ENCODE data around the gene SYNRG.
"Not testable (repeated sequence)": the region's sequence is repeated elsewhere in the genome, so short reads cannot be mapped to it uniquely, and the experiment has no call there.

SYNRG gene

GRCh38 chr17:37543637-37544052, 65.6 kb downstream of the SYNRG start:
- no peak for DNase-seq

GRCh38 chr17:37541880-37542660, 67.1 kb downstream of the SYNRG start:
- no peak for DNase-seq

GRCh38 chr17:37538981-37539659, 70.1 kb downstream of the SYNRG start:
- DNase-seq = no peak

- DNase-seq = no peak
Observed at GRCh38 chr17:37535906-37536305, 73.3 kb downstream of the SYNRG start.

- DNase-seq = no peak
Observed at GRCh38 chr17:37532756-37533155, 76.5 kb downstream of the SYNRG start.

DNA sequence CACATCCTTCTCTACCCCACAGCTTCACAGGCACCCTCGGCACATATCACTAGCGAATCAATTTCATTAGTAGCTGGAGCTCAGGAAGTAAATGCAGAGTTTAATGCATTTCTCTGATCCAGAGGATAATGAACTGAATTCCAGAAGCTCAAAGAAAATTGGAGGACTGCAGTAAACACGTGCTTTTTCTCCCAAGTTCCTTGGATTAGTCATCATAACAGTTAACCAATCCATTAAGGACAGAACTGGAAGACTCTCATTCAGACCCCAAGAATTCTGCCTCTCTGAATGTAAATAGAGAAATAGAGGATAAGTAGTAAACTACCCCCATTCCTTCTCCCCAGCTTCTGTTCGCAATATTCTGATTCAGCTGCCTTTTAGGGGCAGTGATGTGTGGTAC, 78.8 kb downstream of the SYNRG start:
- DNase-seq = no peak

- no peak for DNase-seq
Observed at GRCh38 chr17:37527249-37527851, 81.9 kb downstream of the SYNRG start.

- DNase-seq = no peak
Observed at GRCh38 chr17:37523715-37524219, 85.5 kb downstream of the SYNRG start.

DNA sequence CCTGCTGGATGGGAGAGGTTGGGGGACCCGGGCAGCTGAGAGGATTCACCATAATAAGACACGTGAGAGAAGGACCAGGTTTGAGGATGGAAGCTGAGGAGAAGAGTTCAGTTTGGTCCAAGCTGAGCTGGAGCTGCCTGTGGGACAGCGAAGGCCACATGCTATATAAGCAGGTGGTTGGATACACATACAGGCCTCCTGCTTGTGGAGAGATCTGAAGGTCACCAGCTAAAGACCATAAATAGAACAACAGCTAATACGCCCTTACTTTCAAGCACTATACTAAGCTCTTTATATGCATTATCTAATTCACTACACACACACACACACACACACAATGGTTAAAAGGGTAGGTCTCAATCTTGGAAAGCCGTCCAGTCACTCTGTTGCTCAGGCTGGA, 87.4 kb downstream of the SYNRG start:
- DNase-seq = no peak

- DNase-seq = no peak
Observed at GRCh38 chr17:37520174-37520573, 89.0 kb downstream of the SYNRG start.

GRCh38 chr17:37519251-37519985, 89.8 kb downstream of the SYNRG start:
- no peak for DNase-seq

DNA sequence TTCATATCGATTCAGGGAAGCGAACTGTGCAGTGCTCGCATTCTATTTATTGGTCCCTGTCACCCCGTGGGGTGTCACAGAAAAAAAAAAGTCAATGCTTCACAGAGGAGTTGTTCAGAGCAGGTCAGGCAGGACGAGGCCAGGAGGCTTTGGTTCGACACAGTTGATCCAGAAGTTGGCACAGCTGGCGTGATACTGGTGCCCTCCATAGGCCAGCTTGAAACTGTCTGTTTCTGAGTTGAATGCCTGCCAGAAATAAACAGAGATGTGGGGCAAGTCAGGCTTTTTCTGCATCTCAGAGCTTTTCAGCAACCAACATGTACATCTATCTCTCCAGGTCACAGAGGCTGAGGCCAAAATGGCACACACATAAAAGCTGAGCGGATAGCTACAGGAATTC, 90.4 kb downstream of the SYNRG start:
- DNase-seq = no peak

DNA sequence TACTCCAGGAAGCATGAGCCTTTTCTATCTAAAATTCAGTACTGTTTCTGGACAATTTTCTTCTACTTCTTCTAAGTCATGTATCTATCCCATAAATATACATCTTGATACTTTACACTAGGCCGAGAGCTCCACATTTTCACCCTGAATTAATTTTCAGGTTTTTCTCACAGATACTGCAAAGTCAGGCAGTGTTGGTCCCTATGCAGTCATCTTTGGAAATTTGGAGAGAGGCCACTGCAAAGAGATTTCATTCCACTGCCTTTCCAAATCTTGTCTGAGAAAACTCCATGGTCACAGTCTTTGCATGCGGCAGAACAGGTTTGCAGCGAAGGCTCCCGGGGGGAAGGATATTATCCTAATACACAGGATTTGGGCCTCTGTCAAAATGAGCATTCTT, 91.3 kb downstream of the SYNRG start:
- no peak for DNase-seq

GRCh38 chr17:37516127-37516571, 93.1 kb downstream of the SYNRG start:
- no peak for DNase-seq

GRCh38 chr17:37513711-37514110, 95.5 kb downstream of the SYNRG start:
- DNase-seq = no peak

GRCh38 chr17:37512442-37513068, 96.7 kb downstream of the SYNRG start:
- DNase-seq = peak; percentile 13

DNA sequence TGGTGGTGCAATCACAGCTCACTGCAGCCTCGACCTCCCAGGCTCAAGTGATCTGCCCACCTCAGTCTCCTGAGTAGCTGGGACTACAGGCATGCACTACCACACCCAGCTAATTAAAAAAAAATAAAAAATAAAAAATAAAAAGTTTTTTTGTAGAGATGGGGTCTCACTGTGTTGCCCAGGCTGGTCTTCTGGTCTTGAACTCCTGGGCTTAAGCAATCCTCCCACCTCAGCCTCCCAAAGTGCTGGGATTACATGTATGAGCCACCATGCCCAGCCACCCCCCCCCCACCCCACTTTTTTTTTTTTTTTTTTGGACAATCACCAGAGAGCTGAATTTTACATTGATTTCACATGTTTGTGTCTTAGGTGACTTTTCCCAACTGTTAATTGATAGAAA, 97.6 kb downstream of the SYNRG start:
- not testable (repeated sequence) for DNase-seq

DNA sequence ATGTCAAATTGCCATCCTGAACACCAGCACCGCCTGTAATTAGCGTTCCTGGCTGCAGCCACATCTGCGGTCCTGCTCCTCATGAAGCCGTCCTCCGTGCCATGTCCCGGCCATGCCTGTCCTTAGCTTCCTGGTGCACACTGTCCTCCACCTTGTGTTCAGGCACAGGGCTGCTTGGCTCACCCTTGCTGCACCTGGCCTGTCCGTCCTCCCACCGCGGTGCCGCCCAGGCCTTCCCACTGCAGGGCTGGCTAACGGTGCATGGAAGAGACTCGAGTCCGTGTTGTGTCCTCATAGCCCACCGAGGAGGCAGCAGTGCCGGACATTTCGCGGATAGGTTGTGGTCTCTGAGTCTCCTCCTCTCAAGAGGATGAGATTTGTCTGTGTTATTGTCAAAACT, 99.2 kb downstream of the SYNRG start:
- no peak for DNase-seq

GRCh38 chr17:37507111-37507510, 102.1 kb downstream of the SYNRG start:
- no peak for DNase-seq

DNA sequence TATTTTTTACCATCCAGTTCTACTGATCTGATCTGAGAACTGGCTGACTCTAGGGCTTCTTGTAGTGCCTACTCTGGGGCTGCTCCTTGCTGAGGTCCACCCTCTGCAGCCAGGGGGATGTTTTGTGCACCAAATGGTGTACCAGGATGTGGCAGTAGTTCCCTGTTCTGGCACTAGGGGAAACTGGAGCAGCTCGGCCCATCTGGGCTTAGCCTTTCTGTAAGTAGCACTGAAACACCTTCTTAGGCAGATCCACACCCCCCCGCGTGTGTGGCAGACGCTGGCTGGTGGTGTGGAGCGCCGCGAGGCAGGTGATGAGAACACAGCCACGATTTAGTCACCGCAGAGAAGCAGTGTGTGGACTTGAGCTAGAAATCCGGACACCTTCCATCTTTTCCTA, 102.5 kb downstream of the SYNRG start:
- DNase-seq = no peak

DNA sequence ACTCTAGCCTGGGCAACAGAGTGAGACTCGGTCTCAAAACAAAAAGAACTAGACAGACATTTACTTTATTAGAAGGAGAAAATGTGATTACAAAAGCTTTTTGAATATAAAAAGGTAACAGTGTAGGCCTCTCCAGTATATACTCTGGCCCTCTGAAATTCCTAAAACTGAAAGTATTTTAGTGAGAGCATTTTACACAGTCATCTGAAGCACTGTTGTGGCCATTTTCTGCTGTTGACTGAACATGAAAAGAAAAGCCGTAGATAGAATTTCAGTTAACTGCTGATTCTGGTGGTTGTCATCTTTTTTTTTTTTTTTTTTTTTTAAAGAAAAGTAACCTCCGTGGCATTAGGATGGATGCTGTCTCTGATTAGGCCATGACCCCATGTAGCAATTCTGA, 103.9 kb downstream of the SYNRG start:
- DNase-seq = no peak

- no peak for DNase-seq
Observed at GRCh38 chr17:37503148-37503547, 106.1 kb downstream of the SYNRG start.

Measured in right kidney (tissue), 1 donor.